Measurements from ENCODE around the gene ATM. TPM values are rescaled to one million over a fixed set of nuclear protein-coding genes. Genes with fewer than 3 reads are reported as not detected.

ATM gene
- total RNA-seq, 1 donor from 2014 or later: 51.2 TPM

- H3K27ac Mint-ChIP-seq (ENCODE audit: unreplicated experiment): no peak overlapping the region
- H3K4me1 ChIP-seq (ENCODE audit: insufficient read depth, low read length): peaks cover 16% of the 10 kb centered on the region
- H3K36me3 Mint-ChIP-seq (ENCODE audit: low read depth, unreplicated experiment): peaks cover 2% of the 10 kb centered on the region
- H3K9me3 ChIP-seq (ENCODE audit: insufficient read depth, low read depth, low read length): no peaks in the 10 kb centered on the region
- H3K27ac ChIP-seq (ENCODE audit: low read depth, low read length): no peak overlapping the region
- H3K27me3 ChIP-seq (ENCODE audit: insufficient read depth, low read length): no peaks in the 10 kb centered on the region
- peaks cover 16% of the 10 kb centered on the region for H3K36me3 ChIP-seq (ENCODE audit: insufficient read depth, low read length)
- peak overlapping the region; percentile 95 for H3K4me2 ChIP-seq (ENCODE audit: low read length)
- DNase-seq (ENCODE audit: low read depth) (no peak), FAIRE-seq (no peak)
- no peaks in the 10 kb centered on the region for H4K20me1 ChIP-seq (ENCODE audit: insufficient read depth, low read length)
- no peak overlapping the region for H3K9ac ChIP-seq (ENCODE audit: low read length)
- H3K79me2 ChIP-seq (ENCODE audit: insufficient read depth, low read length): peaks cover 58% of the 10 kb centered on the region
- no peak for TF ChIP-seq CTCF (IDR thresholded peaks at IDR 0.05; ENCODE audit: insufficient read depth, low read depth, low read length)
- no peak for TF ChIP-seq EZH2 (IDR thresholded peaks at IDR 0.05; ENCODE audit: insufficient read depth, low read length)
- peaks cover 14% of the 10 kb centered on the region for H3K4me1 Mint-ChIP-seq (ENCODE audit: low read depth, unreplicated experiment)
- H2AFZ ChIP-seq (ENCODE audit: low read depth, low read length): no peak overlapping the region
- no peaks in the 10 kb centered on the region for H3K9me3 Mint-ChIP-seq (ENCODE audit: unreplicated experiment)
- no peak overlapping the region for H3K4me3 Mint-ChIP-seq (ENCODE audit: unreplicated experiment)
- H3K4me3 ChIP-seq (ENCODE audit: insufficient read depth, low read depth, low read length): no peak overlapping the region
- H3K27me3 Mint-ChIP-seq (ENCODE audit: low read depth, unreplicated experiment): no peaks in the 10 kb centered on the region
Measured at GRCh38 chr11:108224911-108225786, 2.3 kb downstream of the ATM start.

GRCh38 chr11:108226036-108226435, 3.2 kb downstream of the ATM start:
- no peaks in the 10 kb centered on the region for H4K20me1 ChIP-seq (ENCODE audit: insufficient read depth, low read length)
- H3K27ac Mint-ChIP-seq (ENCODE audit: unreplicated experiment): no peak overlapping the region
- H3K27me3 Mint-ChIP-seq (ENCODE audit: low read depth, unreplicated experiment): no peaks in the 10 kb centered on the region
- no peaks in the 10 kb centered on the region for H3K9me3 ChIP-seq (ENCODE audit: insufficient read depth, low read depth, low read length)
- H3K9me3 Mint-ChIP-seq (ENCODE audit: unreplicated experiment): no peaks in the 10 kb centered on the region
- H3K9ac ChIP-seq (ENCODE audit: low read length): no peak overlapping the region
- H3K36me3 ChIP-seq (ENCODE audit: insufficient read depth, low read length): peaks cover 16% of the 10 kb centered on the region
- H3K4me3 Mint-ChIP-seq (ENCODE audit: unreplicated experiment): no peak overlapping the region
- peaks cover 50% of the 10 kb centered on the region for H3K79me2 ChIP-seq (ENCODE audit: insufficient read depth, low read length)
- H3K4me3 ChIP-seq (ENCODE audit: insufficient read depth, low read depth, low read length): no peak overlapping the region
- peaks cover 12% of the 10 kb centered on the region for H3K4me1 ChIP-seq (ENCODE audit: insufficient read depth, low read length)
- H3K4me1 Mint-ChIP-seq (ENCODE audit: low read depth, unreplicated experiment): peaks cover 11% of the 10 kb centered on the region
- H3K27ac ChIP-seq (ENCODE audit: low read depth, low read length): no peak overlapping the region
- no peak overlapping the region for H2AFZ ChIP-seq (ENCODE audit: low read depth, low read length)
- FAIRE-seq (no peak), DNase-seq (ENCODE audit: low read depth) (no peak)
- H3K4me2 ChIP-seq (ENCODE audit: low read length): no peak overlapping the region
- no peak for TF ChIP-seq EZH2 (IDR thresholded peaks at IDR 0.05; ENCODE audit: insufficient read depth, low read length)
- TF ChIP-seq CTCF (IDR thresholded peaks at IDR 0.05; ENCODE audit: insufficient read depth, low read depth, low read length): no peak
- H3K27me3 ChIP-seq (ENCODE audit: insufficient read depth, low read length): no peaks in the 10 kb centered on the region
- peaks cover 2% of the 10 kb centered on the region for H3K36me3 Mint-ChIP-seq (ENCODE audit: low read depth, unreplicated experiment)

- Histone ChIP-seq H4K20me1 (ENCODE audit: insufficient read depth, low read length) (peaks cover 2% of the 10 kb centered on the region), H2AFZ (ENCODE audit: low read depth, low read length) (no peak overlapping the region), H3K4me1 (ENCODE audit: insufficient read depth, low read length) (peaks cover 8% of the 10 kb centered on the region), H3K79me2 (ENCODE audit: insufficient read depth, low read length) (peaks cover 36% of the 10 kb centered on the region), H3K4me3 (ENCODE audit: insufficient read depth, low read depth, low read length) (no peak overlapping the region), H3K27me3 (ENCODE audit: insufficient read depth, low read length) (no peaks in the 10 kb centered on the region), H3K36me3 (ENCODE audit: insufficient read depth, low read length) (peaks cover 24% of the 10 kb centered on the region), H3K4me2 (ENCODE audit: low read length) (no peak overlapping the region), H3K27ac (ENCODE audit: low read depth, low read length) (no peak overlapping the region), H3K9ac (ENCODE audit: low read length) (no peak overlapping the region), H3K9me3 (ENCODE audit: insufficient read depth, low read depth, low read length) (no peaks in the 10 kb centered on the region)
- no peaks in the 10 kb centered on the region for H3K9me3 Mint-ChIP-seq (ENCODE audit: unreplicated experiment)
- peaks cover 7% of the 10 kb centered on the region for H3K36me3 Mint-ChIP-seq (ENCODE audit: low read depth, unreplicated experiment)
- TF ChIP-seq CTCF (IDR thresholded peaks at IDR 0.05; ENCODE audit: insufficient read depth, low read depth, low read length) (no peak), EZH2 (IDR thresholded peaks at IDR 0.05; ENCODE audit: insufficient read depth, low read length) (no peak)
- no peaks in the 10 kb centered on the region for H3K27me3 Mint-ChIP-seq (ENCODE audit: low read depth, unreplicated experiment)
- no peak overlapping the region for H3K27ac Mint-ChIP-seq (ENCODE audit: unreplicated experiment)
- peaks cover 11% of the 10 kb centered on the region for H3K4me1 Mint-ChIP-seq (ENCODE audit: low read depth, unreplicated experiment)
- DNase-seq (ENCODE audit: low read depth) (no peak), FAIRE-seq (no peak)
- no peak overlapping the region for H3K4me3 Mint-ChIP-seq (ENCODE audit: unreplicated experiment)
Measured at GRCh38 chr11:108228251-108228650, 5.4 kb downstream of the ATM start.
